Measurements from ENCODE around the gene NUCKS1.

Gene NUCKS1

GRCh38 chr1:205666372-205667166 is 83.4 kb downstream of the NUCKS1 start:
- no peak for DNase-seq

- no peak for DNase-seq
Measured at GRCh38 chr1:205665201-205666045, 84.6 kb downstream of the NUCKS1 start.

- no peak for DNase-seq
Measured at GRCh38 chr1:205664399-205665017, 85.5 kb downstream of the NUCKS1 start.

GRCh38 chr1:205663286-205663936 is 86.6 kb downstream of the NUCKS1 start:
- no peak for DNase-seq

All from stimulated activated CD4-positive, alpha-beta T cell treated with anti-CD3 and anti-CD28 coated beads, Interleukin-12 subunit alpha, Interleukin-12 subunit beta, amount 100 ng/mL, for 4 hours (primary cell).